Measurements from ENCODE around the gene PBXIP1. TPM values are rescaled to one million over a fixed set of nuclear protein-coding genes. Genes with fewer than 3 reads are reported as not detected.
A peak's percentile ranks its signal among the peaks of the same experiment; 100 is the strongest.

PBXIP1 gene
- total RNA-seq, 1 donor from 2014 or later = 69.1 TPM

GRCh38 chr1:155003227-155003765 lies 47.4 kb upstream of the PBXIP1 start:
- Mint-ChIP-seq H3K27ac (peak overlapping the region; percentile 96), H3K4me3 (ENCODE audit: low read depth) (peak overlapping the region; percentile 98), H3K27me3 (no peaks in the 10 kb centered on the region), H3K4me1 (ENCODE audit: low read depth) (peaks cover 17% of the 10 kb centered on the region), H3K36me3 (ENCODE audit: insufficient read depth) (no peaks in the 10 kb centered on the region), H3K9me3 (ENCODE audit: low read depth) (no peaks in the 10 kb centered on the region)
- TF ChIP-seq CTCF (IDR thresholded peaks at IDR 0.05; ENCODE audit: unreplicated experiment) = peak; percentile 5
- no peak for DNase-seq (ENCODE audit: low spot score, unreplicated experiment)

GRCh38 chr1:155002464-155003226 lies 46.7 kb upstream of the PBXIP1 start, which contains the start of gene ZBTB7B:
Gene ZBTB7B, plus strand, starts transcription at chr1:155002802. Its CDS starts 11,859 bp downstream, at chr1:155014661.
- peak within 1 kb of the TSS; percentile 96 for H3K27ac Mint-ChIP-seq
- H3K4me1 Mint-ChIP-seq (ENCODE audit: low read depth) = peaks cover 17% of the 10 kb centered on the region
- H3K9me3 Mint-ChIP-seq (ENCODE audit: low read depth) = no peaks in the 10 kb centered on the region
- no peak for DNase-seq (ENCODE audit: low spot score, unreplicated experiment)
- H3K36me3 Mint-ChIP-seq (ENCODE audit: insufficient read depth) = no peaks in the 10 kb centered on the region
- H3K27me3 Mint-ChIP-seq = no peaks in the 10 kb centered on the region
- no peak for TF ChIP-seq CTCF (IDR thresholded peaks at IDR 0.05; ENCODE audit: unreplicated experiment)
- H3K4me3 Mint-ChIP-seq (ENCODE audit: low read depth) = peak within 1 kb of the TSS; percentile 98

- TF ChIP-seq CTCF (IDR thresholded peaks at IDR 0.05; ENCODE audit: unreplicated experiment) = peak; percentile 48
- peak overlapping the region; percentile 95 for H3K27ac Mint-ChIP-seq
- no peaks in the 10 kb centered on the region for H3K9me3 Mint-ChIP-seq (ENCODE audit: low read depth)
- DNase-seq (ENCODE audit: low spot score, unreplicated experiment) = peak; percentile 99
- peak overlapping the region; percentile 89 for H3K4me3 Mint-ChIP-seq (ENCODE audit: low read depth)
- no peaks in the 10 kb centered on the region for H3K27me3 Mint-ChIP-seq
- H3K36me3 Mint-ChIP-seq (ENCODE audit: insufficient read depth) = no peaks in the 10 kb centered on the region
- peaks cover 17% of the 10 kb centered on the region for H3K4me1 Mint-ChIP-seq (ENCODE audit: low read depth)
Measured at GRCh38 chr1:155001675-155002463, 46.0 kb upstream of the PBXIP1 start.

- TF ChIP-seq CTCF (IDR thresholded peaks at IDR 0.05; ENCODE audit: unreplicated experiment) = no peak
- Mint-ChIP-seq H3K9me3 (ENCODE audit: low read depth) (no peaks in the 10 kb centered on the region), H3K4me3 (ENCODE audit: low read depth) (peak overlapping the region; percentile 89), H3K4me1 (ENCODE audit: low read depth) (peaks cover 16% of the 10 kb centered on the region), H3K27me3 (no peaks in the 10 kb centered on the region), H3K27ac (peak overlapping the region; percentile 95), H3K36me3 (ENCODE audit: insufficient read depth) (no peaks in the 10 kb centered on the region)
- no peak for DNase-seq (ENCODE audit: low spot score, unreplicated experiment)
Measured at GRCh38 chr1:155001425-155001674, 45.5 kb upstream of the PBXIP1 start.

- no peaks in the 10 kb centered on the region for H3K27me3 Mint-ChIP-seq
- H3K36me3 Mint-ChIP-seq (ENCODE audit: insufficient read depth) = no peaks in the 10 kb centered on the region
- H3K4me1 Mint-ChIP-seq (ENCODE audit: low read depth) = peaks cover 14% of the 10 kb centered on the region
- peak overlapping the region; percentile 89 for H3K4me3 Mint-ChIP-seq (ENCODE audit: low read depth)
- no peaks in the 10 kb centered on the region for H3K9me3 Mint-ChIP-seq (ENCODE audit: low read depth)
- peak overlapping the region; percentile 95 for H3K27ac Mint-ChIP-seq
- TF ChIP-seq CTCF (IDR thresholded peaks at IDR 0.05; ENCODE audit: unreplicated experiment) = no peak
- DNase-seq (ENCODE audit: low spot score, unreplicated experiment) = peak; percentile 98
Measured at GRCh38 chr1:155000726-155001424, 45.0 kb upstream of the PBXIP1 start.
